NK-92 (cell line): ENCODE data around the gene FURIN.
"Not testable (repeated sequence)": the region's sequence is repeated elsewhere in the genome, so short reads cannot be mapped to it uniquely, and the experiment has no call there.

ENCODE experiments used
- DNase-seq: peaks from one replicate; lab custom pipeline; 2025; ENCODE audit not compliant: unreplicated experiment; lab: John Stamatoyannopoulos, UW

The FURIN gene

DNA sequence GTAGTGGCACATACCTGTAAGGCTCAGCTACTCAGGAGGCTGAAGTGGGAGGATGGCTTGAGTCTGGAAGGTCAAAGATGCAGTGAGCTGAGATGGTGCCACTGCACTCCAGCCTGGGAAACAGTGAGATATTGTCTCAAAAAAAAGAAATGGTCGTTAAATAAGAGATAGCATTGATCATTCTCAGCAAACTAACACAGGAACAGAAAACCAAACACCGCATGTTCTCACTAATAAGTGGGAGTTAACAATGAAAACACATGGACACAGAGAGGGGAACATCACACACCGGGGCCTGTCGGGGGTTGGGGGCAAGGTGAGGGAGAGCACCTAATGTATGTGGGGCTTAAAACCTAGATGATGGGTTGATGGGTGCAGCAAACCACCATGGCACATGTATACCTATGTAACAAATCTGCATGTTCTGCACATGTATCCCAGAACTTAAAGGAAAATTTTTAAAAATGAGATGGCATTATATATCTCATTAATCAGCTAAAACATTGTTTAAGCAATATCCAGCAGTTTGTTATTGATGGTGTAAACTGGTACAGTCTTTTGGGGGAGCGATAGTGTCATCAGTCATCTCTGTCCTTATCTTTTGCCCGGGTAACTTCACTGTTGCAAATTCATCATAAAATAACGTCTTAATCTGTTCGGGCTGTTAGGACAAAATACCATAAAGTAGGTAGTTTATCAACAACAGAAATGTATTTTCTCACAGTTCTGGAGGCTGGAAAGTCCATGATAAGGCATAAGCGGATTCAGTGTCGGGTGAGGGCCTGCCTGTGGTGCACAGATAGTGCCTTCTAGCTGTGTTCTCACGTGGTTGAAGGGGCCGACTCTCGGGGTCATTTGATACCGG is 33.0 kb downstream of the FURIN start:
- no peak for DNase-seq

DNA sequence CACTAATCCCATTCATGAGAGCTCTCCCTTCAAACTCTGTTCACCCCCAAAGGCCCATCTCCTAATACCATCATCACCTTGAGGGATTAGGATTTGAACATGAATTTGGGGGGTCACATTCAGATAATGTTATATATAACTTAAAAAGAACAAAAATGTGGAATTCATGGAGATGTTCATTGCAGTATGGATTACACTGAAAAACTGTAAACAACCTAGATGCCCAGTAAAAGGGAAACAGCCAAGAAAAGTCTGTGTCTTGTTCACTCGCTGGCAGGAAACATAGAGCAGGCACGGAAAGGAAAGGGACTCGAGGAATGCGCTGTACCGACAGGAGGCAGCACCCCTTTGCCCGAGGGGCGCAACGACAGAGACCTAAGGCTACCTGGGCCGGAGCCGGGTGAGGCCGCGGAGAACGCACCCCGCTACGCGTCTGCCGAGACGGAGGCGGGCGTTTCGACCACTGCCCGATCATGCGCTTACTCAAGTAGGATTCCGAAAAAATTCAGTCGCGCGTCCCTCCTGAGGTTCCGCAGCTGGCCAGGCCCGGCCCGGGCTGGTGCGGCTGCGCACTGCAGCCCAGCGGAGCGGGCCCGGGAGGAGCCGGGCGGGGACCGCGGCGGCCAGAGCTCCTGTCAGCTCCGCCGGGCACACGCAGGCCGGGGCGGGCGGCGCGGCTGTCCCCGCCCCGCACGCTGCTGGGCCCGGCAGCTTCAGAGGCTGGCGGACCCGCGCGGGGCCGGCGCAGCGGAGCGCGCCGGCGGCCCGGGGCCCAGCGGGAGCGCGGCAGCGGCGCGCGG is 33.9 kb downstream of the FURIN start:
- no peak for DNase-seq

DNA sequence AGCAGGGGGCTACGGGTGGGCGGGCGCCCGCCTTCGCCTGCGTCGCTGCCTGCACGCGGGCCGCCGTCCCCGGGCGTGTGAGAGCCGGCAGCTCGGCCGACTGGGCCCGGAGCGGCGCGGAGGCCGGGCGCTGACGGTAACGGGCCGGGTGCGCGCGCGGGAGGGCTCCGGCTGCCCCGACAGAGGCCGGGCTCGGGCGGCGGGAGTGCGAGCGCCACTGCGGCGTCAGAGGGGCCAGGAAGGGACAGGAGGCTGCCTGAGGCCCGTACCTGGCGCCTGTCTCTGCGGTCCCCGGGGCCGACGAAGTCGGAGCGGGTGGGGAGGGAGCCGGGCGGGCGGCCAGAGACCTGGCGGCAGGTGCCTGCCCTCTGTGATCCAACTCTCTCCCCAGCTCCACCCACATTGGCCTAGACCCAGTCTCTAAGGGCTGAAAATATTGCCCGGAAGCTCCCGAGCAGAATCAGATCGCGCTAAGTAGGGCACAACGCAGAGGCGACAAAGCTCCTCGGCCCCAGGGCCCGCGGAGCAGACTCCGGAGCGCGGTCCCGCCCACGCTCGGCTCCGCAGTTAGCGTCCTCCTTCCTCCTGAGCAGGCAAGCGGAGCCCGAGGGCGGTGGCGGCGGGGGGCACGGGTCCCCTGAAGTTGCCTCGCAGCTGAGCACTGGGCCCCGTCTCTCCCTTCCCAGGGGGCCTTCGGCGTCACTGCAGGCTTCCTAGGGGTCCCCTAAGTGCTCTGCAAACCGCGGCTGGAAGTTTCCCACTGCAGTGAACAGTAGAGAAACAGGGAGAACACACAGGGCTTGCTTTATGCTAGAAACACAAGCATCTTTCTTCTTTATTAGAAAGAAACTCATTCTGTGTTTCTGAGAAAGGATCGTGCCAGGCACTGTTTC is 34.7 kb downstream of the FURIN start, which contains the start of gene MAN2A2:
MAN2A2 (plus strand) TSS at position 463 of the 893 bp plus-strand sequence. CDS start 906 bp downstream, outside the sequence.
- DNase-seq, result no peak

DNA sequence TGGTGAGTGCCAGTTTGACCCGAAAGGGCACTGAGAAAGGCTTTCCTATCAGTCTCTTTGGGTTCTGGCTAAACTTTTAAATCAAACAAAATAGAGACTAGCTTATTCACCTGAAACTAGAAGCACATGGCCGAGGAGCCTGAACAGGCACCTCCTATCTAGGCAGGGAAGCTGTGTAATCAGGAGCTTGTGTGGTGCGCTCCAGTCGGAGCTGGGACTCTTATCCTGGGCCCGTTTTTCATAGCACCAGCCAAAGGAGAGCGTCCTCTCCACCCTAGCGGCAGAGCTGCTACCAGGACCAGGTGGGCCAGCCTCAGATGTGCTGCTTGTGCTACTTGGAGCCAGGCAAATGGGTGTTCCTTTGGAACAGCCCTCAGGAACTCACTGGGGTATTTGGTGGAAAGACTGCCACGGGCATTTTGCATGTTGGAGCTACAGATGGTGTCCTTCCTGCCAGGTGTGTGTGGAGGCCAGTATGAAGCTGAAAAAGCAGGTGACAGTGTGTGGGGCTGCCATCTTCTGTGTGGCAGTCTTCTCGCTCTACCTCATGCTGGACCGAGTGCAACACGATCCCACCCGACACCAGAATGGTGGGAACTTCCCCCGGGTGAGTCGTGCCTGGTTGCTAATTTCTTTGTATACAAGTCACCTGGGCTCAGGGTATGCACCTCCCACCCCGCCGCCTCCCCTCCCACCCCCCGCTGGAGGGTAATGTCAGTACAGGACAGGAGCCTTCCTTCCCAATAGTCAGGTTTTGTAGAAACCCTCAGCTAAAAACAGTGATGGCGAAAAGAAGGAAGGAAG is 35.5 kb downstream of the FURIN start:
- no peak for DNase-seq

DNA sequence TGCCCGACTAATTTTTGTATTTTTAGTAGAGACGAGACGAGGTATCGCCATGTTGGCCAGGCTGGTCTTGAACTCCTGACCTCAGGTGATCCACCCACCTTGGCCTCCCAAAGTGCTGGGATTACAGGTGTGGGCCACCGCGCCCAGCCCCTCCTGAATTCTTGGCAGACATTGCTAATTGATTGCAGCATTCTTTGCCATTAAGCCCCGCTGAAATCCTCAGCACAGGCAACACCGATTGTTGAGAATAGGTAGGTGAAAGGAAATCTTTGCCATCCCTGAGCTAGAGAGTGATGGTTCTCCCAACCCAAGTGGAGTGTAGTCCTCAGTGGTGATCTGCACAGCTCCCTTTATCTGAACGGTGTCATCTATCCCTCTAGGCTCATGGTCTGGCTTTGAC is 36.4 kb downstream of the FURIN start:
- DNase-seq, result no peak

DNA sequence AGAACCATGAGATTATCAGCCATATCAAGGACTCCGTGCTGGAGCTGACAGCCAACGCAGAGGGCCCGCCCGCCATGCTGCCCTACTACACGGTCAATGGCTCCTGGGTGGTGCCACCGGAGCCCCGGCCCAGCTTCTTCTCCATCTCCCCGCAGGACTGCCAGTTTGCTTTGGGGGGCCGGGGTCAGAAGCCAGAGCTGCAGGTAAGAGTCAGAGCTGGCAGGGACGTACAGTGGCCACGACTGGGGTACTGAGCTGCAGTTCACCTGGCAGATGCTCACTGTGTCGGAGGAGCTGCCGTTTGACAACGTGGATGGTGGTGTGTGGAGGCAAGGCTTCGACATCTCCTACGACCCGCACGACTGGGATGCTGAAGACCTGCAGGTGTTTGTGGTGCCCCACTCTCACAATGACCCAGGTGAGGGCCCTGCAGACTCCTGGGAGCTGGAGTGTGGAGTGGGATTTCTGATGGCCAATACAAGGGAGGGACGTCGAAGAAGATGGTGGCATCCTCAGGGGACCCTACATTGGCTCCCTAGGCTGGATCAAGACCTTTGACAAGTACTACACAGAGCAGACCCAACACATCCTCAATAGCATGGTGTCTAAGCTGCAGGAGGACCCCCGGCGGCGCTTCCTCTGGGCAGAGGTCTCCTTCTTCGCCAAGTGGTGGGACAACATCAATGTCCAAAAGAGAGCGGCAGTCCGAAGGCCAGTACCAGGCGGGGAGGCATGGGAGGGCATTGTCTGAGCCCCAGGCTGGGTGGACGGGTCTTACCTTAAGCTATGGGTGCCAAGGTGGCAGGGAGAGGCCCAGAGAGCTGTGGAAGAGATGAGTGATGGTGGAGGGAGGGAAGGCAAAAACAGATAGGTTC is 37.2 kb downstream of the FURIN start:
- DNase-seq, result no peak

DNA sequence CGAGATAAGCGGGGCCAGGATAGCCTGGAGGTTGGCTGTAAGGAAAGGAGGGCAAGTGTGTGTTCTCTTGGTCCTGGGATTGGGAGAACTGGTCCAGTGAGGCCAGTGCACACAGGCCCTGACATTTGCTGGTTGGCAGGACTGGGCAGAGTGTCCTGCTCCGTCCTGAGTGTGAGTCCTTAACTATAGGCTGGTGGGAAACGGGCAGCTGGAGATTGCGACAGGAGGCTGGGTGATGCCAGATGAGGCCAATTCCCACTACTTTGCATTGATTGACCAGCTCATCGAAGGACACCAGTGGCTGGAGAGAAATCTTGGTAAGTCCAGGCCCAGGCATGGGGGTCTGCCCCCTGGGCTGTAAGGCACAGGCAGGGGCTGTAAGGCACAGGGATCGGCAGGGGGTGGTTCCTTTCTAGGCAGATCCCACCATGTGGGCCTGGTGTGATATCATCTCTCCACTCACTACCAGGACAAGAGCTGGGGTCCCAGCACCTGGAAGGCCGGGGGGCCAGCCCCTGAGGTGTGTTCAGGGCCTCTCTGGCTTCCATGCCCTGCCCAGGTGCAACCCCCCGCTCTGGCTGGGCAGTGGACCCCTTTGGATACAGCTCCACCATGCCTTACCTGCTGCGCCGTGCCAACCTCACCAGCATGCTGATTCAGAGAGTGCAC is 37.9 kb downstream of the FURIN start:
- DNase-seq, result no peak

DNA sequence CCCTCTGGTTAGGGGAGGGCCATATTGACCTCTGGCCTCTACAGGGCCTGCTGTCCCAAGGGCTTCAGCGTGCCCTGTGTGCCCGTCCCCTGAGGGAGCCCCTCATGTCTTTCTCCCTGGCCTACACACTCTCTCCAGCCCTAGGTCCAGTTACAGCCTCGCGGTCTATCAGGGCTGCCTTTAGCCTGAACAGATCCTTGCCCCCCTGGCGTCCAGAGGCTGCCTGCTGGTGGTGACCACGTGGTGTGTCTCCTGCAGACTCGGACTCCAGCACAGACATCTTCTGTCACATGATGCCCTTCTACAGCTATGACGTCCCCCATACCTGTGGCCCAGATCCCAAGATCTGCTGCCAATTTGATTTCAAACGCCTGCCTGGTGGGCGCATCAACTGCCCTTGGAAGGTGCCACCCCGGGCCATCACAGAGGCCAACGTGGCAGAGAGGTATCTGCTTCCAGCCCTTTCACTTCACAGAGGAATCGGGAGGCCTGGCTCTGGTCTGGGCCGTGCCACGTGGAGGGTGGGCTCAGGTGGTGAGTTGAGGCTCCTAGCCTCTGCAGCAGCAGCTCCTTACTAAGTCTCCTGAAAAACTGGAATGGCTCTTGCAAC is 38.8 kb downstream of the FURIN start:
- no peak for DNase-seq

DNA sequence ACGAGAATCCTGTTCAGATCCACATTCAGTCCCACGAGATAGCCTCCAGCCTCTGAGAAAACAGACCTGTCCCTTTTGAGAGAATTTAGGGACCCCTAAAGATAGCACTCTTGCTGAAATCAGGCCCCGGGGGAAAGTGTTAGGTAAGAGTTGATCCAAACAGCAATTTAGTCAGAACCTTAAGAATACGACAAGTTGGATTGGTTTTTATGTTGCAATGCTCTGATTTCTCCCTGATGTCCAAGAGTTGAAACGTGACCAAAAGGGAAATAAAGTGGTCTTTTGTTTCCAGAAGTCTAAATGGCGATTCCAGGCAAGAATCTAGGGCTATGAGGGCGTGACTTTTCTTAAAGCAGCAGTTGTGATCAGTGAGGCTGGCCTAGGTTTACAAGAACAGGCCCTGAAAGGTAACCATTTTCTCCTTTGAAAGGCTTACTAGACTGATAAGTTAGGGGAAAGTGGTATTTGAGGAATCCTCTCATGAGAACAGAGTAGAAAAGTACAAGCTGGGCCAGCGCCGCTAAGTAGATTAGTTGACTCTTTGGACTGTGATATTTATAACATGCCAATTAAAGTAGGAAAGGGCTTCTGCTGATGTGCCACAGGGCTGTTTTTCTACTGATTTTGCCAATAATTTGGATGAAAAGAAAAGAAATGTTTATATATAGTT is 39.6 kb downstream of the FURIN start:
- no peak for DNase-seq

DNA sequence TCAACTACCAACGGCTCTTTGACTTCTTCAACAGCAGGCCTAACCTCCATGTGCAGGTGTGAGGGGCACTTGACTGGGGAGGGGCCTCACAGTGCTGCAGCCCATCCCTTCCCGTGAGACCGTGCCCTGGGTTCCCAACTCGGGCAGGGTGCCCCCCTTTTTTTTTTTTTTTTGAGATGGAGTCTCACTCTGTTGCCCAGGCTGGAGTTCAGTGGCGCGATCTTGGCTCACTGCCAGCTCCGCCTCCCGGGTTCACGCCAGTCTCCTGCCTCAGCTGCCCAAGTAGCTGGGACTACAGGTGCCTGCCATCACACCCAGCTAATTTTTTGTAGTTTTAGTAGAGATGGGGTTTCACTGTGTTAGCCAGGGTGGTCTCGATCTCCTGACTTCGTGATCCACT is 41.1 kb downstream of the FURIN start:
- not testable (repeated sequence) for DNase-seq

DNA sequence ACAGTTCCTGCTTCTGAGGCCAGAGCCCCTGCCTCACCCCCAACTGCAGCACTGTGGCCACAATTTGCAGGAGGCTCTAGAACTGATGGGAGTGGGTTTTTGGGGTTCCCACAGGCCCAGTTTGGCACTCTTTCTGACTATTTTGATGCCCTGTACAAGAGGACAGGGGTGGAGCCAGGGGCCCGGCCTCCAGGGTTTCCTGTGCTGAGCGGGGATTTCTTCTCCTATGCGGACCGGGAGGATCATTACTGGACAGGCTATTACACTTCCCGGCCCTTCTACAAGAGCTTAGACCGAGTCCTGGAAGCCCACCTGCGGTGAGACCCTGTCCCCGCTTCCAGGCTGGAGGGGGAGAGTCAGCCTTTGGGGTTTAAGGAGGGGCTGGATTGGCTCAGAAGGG is 41.6 kb downstream of the FURIN start:
- no peak for DNase-seq

DNA sequence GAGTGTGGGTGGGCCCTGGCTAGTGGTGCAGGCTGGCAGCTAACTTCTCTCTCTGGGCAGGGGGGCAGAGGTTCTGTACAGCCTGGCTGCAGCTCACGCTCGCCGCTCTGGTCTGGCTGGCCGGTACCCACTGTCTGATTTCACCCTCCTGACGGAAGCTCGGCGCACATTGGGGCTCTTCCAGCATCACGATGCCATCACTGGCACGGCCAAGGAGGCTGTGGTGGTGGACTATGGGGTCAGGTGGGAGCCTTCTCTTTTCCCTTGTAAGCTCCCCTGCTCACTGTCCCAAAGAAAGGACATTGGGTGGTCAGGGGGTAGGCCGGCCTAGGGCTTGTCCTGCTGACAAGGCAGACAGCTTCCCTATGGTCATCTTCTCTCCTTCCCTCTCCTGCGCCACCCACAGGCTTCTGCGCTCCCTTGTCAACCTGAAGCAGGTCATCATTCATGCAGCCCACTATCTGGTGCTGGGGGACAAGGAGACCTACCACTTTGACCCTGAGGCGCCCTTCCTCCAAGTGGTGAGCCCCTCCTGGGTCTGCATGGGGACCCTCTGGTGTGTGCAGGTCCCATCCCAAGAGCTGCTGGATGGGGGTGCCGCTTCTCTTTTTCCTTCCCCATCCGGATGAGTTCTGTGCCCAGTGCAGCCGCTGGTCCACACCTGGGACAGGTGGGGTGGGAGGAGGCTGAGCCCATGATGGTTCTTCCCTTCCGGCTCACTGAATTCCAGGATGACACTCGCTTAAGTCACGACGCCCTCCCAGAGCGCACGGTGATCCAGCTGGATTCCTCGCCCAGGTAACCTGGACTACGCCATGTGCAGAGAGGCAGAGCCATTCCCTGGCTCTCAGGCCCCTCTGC is 42.3 kb downstream of the FURIN start:
- DNase-seq, result no peak

DNA sequence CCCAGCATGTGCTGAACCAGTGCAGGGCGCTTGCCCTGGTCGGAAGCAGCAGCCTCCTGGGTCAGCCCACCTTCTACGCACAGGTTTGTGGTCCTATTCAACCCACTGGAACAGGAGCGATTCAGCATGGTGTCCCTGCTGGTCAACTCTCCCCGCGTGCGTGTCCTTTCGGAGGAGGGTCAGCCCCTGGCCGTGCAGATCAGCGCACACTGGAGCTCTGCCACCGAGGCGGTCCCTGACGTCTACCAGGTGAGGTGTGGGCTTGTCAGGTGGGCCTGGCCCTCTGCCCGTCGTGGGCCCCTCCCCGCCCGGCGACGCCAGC is 42.9 kb downstream of the FURIN start:
- no peak for DNase-seq

DNA sequence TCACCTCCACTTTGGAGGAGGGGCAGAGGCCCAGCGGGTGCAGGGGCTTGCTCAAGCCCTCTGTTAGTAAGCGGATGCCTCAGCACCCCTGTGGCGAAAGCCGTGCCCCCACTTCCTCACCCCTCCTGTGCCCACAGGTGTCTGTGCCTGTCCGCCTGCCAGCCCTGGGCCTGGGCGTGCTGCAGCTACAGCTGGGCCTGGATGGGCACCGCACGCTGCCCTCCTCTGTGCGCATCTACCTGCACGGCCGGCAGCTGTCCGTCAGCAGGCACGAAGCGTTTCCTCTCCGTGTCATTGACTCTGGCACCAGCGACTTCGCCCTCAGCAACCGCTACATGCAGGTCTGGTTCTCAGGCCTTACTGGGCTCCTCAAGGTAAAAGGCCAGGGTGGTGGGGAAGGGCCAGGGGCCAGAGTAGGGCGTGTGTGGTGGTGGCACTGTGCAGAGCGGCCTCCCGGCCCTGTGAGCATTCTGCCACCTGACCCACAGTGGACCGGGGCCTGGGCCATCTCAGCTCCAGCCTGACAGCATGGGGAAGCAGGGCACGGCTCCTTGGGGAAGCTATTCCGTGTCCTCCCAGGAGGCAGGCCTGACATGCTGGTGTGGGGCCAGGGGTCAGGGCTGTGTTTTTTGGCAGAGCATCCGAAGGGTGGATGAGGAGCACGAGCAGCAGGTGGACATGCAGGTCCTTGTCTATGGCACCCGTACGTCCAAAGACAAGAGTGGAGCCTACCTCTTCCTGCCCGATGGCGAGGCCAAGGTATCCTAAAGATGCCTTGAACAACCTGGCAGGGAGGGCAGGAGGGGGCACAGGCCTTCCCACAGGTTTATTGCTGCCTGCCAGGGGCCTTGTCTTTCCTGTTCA is 43.8 kb downstream of the FURIN start:
- no peak for DNase-seq

DNA sequence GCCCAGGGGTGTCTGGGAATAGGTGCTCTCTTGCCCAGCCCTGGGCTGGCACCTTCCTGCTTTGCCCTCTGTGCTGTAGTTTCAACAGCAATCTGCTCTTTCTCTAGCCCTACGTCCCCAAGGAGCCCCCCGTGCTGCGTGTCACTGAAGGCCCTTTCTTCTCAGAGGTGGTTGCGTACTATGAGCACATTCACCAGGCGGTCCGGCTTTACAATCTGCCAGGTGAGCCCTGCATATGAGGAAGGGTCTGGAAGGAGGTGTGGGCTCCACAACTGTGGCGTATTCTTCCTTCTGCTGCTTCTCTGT is 44.3 kb downstream of the FURIN start:
- DNase-seq, result no peak

DNA sequence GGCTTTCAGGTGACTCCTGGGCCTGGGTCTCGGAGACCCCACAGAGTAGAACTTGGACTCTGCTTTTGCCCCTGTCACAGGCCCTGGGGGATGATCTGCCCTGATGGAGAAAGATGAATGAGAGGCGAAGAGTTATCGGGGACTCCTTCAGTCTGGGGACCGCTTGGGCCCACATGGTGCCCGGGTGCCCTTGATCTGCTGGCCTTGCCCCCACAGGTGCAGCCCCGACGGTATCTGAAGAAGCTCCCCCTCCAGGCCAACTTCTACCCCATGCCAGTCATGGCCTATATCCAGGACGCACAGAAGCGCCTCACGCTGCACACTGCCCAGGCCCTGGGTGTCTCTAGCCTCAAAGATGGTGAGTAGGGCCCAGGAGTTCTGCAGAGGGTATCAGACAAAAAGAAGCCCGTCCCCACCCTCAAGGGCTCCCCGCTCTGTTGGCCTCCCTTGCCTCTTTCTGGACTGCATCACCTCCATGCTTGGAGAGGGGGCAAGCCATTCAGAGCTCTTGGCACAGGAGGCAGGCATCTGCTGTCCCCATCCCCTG is 45.1 kb downstream of the FURIN start:
- DNase-seq, result no peak
